DMS 273 treated with DMSO at 0.1 percent for 48 hours (cell line): ENCODE results near the gene ETS1.

Experiments used
- DNase-seq: peaks from one replicate; lab custom pipeline; 2025; lab: John Stamatoyannopoulos, UW

The ETS1 gene

GRCh38 chr11:128619007-128619406 is 31.6 kb upstream of the ETS1 start:
- DNase-seq: no peak

GRCh38 chr11:128618603-128619002 is 31.2 kb upstream of the ETS1 start:
- DNase-seq: no peak

- no peak for DNase-seq
These were observed 28.8 kb upstream of the ETS1 start for GRCh38 chr11:128616161-128616560.

GRCh38 chr11:128615612-128616011 is 28.3 kb upstream of the ETS1 start:
- no peak for DNase-seq

GRCh38 chr11:128615076-128615475 is 27.7 kb upstream of the ETS1 start:
- DNase-seq: no peak

GRCh38 chr11:128614026-128614425 is 26.7 kb upstream of the ETS1 start:
- no peak for DNase-seq

- DNase-seq: no peak
These were observed 26.1 kb upstream of the ETS1 start for GRCh38 chr11:128613300-128613995.

- no peak for DNase-seq
These were observed 23.6 kb upstream of the ETS1 start for GRCh38 chr11:128610721-128611617.

- DNase-seq: no peak
These were observed 22.4 kb upstream of the ETS1 start for GRCh38 chr11:128609785-128610184.

GRCh38 chr11:128608746-128609407 is 21.5 kb upstream of the ETS1 start:
- no peak for DNase-seq

- no peak for DNase-seq
These were observed 20.5 kb upstream of the ETS1 start for GRCh38 chr11:128607819-128608218.

GRCh38 chr11:128604723-128605122 is 17.4 kb upstream of the ETS1 start:
- DNase-seq: no peak

GRCh38 chr11:128603752-128604414 is 16.5 kb upstream of the ETS1 start:
- DNase-seq: no peak

GRCh38 chr11:128603003-128603696 is 15.8 kb upstream of the ETS1 start:
- DNase-seq: no peak

GRCh38 chr11:128599729-128600128 is 12.4 kb upstream of the ETS1 start:
- DNase-seq: no peak

- DNase-seq: no peak
These were observed 11.3 kb upstream of the ETS1 start for GRCh38 chr11:128598506-128599150.

GRCh38 chr11:128598096-128598495 is 10.7 kb upstream of the ETS1 start:
- DNase-seq: no peak

GRCh38 chr11:128597209-128597608 is 9.9 kb upstream of the ETS1 start:
- no peak for DNase-seq

GRCh38 chr11:128596250-128596649 is 8.9 kb upstream of the ETS1 start:
- DNase-seq: no peak

GRCh38 chr11:128595775-128596174 is 8.4 kb upstream of the ETS1 start:
- DNase-seq: no peak

- no peak for DNase-seq
These were observed 7.9 kb upstream of the ETS1 start for GRCh38 chr11:128595221-128595620.
